Activated naive CD4-positive, alpha-beta T cell (primary cell): Measurements from ENCODE around the gene NINJ2.
"Not testable (repeated sequence)": the region's sequence is repeated elsewhere in the genome, so short reads cannot be mapped to it uniquely, and the experiment has no call there.

Experiments used
- DNase-seq, 4 experiments: peaks; one replicate each; lab custom pipeline; 2025; lab: John Stamatoyannopoulos, UW

Gene NINJ2

DNA sequence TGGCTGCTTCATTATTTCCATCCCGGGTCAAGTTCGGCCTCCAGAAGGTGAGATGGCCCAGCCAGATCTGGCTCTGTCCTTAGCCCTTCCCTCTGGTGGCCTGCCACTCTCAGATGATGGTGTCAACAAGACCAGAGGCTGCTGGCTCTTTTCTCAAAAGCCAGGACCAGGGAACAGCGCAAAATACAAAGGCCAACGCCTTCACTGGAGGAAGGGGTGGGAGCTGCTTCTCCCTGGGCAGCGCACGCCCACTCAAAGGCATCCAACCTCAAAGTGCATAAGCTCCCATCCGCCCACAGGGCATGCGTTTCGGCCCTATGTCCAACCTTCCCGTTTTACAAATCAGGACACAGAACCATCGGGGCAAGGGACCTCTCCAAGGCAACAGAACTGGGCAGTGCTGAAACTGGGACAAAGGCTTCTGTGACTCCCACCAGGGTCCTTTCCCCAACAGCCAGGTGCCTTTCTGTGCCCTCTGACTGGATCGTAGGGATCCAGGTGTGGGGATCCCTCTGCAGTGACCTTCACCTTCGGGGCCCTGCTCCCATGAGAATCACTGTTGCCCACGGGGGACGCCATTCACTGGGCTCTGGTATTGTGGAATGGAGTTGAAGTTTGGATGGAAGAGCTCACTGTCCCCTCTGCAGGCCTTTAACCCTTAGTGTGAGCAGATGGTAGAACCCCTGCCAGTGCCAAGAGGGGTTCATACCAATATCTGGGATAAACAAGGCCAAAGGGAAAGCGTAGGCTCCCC, 76.8 kb downstream of the NINJ2 start:
- no peak for DNase-seq

DNA sequence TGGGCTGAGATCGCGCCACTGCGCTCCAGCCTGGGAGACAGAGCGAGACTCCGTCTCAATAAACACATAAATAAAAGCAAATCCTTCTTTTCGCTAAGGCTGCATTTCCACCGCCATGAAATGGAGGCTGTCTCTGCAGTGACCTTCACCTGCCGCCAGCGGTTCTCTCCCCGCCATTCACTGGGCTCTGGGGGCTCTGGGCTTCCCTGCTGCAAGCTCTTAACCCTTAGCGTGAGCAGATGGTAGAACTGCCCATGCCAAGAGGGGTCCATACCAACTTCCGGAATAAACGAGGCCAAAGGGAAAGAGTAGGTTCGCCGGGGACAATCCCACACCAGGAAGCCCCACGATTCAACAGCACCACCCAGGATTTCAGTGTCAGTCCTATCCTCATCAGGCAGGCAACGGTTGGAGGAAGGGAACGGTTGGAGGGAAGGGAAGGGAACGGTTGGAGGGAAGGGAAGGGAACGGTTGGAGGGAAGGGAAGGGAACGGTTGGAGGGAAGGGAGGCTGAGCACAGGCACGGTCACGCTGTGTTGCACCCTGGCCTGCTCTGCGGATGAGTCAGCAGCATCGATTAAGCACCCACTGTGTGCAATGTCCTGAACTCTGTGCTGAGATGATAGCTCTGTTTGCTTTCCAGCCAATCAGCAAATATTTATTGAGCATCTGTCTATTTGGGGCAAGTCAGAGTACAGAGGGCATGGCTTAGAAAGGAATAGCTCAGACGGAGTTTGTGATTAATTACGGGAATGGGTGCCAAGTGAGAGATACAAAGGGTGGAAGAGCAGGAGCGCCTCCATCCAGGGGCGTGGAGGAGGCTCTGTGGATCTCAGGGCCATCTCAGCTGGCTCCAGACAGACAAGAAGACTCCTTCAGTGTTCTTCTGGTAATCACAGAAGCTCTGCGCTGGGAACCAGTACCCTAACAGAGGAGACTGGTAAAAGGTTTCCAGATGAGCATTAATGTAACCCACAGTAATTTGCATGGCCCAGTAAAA, 77.9 kb downstream of the NINJ2 start:
- no peak for DNase-seq

- DNase-seq, result no peak
Observed at GRCh38 chr12:583251-583869, 79.9 kb downstream of the NINJ2 start.

DNA sequence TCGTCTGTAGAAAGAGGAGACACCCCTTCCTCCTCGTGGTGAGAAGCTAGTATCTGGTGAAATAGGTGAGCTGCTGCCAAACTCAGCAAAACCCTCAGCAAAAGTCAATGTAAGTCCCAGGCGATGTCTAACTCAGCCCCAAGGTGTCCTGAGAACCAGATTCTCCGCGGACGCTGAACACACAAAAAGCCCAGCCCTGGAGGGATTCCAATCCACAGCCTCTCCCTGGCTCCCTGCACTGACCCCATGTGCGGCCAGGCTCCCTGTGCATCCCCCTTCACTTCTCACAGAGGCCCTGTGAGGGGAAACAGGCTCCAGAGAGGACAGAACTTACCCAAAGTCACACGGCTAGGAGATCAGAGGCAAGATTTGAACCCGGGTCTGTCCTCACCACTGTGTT, 81.5 kb downstream of the NINJ2 start:
- DNase-seq, result no peak

DNA sequence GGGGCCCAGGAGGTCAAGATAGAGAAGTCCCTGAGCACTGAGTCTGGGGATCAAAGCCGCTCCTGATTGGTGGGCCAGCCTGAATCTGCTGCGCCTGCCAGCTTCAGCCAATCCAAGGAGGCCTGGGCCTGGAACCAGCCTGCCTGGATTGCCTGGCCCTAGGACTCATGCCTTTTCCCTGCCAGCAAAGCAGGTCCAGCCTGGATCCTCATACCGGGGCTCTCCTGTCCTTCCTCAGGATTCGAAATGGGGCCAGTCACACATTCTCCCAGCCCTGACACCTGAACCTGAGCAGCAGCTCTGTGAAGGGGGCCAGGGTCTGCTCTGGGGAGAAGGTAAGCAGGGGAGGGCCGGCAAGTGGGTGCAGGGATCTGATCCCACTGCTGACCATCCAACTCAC, 81.9 kb downstream of the NINJ2 start:
- DNase-seq, result no peak

DNA sequence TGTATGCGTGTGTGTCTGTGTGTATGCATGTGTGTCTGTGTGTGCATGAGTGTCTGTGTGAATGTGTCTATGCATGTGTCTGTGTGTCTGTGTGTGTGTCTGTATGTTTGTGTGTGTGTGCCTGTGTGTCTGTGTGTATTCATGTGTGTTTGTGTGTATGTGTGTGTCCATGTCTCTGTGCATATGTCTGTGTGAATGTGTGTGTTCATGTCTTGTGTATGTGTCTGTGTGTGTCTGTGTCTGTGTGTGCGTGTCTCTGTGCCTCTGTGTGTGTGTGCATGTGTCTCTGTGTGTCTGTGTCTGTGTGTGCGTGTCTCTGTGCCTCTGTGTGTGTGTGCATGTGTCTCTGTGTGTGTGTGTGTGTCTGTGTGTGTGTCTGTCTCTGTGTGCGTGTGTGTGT, 82.4 kb downstream of the NINJ2 start:
- no peak for DNase-seq

GRCh38 chr12:579420-580110, 83.7 kb downstream of the NINJ2 start:
- no peak for DNase-seq

GRCh38 chr12:578748-579419, 84.4 kb downstream of the NINJ2 start:
- DNase-seq, result no peak

DNA sequence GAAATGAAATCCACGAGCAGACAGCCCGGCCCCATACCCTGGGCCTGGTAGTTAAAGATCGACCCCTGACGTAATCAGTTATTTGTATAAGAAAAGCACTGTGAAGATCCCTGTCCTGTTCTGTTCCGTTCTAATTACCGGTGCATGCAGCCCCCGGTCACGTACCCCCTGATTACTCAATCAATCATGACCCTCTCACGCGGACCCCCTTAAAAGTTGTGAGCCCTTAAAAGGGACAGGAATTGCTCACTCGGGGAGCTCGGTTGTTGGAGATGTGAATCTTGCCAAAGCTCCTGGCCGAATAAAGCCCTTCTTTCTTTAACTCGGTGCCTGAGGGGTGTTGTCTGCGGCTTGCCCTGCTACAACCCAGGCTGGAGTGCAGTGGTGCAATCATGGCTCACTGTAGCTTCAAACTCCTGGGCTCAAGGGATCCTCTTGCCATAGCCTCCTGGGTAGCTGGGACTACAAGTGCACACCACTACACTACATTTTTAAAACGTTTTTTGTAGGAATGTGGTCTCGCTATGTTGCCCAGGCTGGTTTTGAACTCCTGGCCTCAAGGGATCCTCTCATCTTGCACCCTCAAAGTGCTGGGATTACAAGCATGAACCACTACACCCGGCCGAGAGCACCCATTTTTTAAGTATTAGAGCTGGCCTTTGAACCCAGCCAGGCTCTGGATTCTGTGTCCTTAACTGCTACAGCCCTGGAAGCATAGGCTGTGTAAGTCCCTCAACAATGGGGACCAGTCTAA, 85.1 kb downstream of the NINJ2 start:
- DNase-seq, result not testable (repeated sequence)

DNA sequence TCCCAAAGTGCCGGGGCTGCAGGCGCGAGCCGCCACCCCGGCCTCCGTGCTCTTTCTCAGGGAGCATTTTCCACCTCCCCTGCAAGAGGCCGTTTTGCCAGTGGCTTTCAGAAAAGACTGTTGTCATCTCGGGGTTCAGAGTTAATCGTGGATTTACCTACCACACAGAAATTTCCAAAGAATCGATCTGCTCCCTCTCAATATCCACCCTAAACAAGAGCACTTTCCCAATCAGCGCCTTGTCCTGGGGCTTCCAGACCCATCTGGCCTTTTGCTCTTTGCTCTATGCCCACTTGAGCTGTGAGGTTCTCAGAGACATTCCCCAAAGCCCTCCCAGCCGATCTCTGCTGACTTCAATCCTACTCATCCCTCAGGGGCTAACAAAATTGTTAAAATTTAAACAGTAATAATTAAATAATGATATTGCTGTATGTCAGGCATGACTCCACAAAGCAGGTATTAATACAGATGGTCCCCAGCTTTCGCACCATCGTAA, 86.6 kb downstream of the NINJ2 start:
- no peak for DNase-seq

GRCh38 chr12:575948-576614, 87.2 kb downstream of the NINJ2 start:
- DNase-seq, result peak; percentile 63 to 85 (median 80)

DNA sequence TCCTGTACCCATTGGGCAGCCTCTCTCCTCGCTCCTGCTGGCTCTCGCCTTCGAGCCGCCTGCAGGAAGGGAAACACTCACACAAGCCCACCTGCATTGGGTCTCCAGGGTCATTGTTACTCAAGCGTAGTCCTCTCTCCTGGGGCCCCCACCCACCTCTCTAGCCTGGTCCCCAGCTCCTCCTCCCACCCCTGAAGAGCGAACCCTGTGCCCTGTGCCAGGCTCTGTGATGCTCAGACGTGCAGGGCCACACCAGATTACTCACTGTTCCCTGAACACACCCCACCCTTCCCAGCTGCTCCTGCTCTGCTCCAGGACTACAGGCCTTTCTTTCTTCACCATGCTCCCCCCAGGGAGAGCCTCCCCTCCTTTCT, 88.1 kb downstream of the NINJ2 start:
- no peak for DNase-seq

DNA sequence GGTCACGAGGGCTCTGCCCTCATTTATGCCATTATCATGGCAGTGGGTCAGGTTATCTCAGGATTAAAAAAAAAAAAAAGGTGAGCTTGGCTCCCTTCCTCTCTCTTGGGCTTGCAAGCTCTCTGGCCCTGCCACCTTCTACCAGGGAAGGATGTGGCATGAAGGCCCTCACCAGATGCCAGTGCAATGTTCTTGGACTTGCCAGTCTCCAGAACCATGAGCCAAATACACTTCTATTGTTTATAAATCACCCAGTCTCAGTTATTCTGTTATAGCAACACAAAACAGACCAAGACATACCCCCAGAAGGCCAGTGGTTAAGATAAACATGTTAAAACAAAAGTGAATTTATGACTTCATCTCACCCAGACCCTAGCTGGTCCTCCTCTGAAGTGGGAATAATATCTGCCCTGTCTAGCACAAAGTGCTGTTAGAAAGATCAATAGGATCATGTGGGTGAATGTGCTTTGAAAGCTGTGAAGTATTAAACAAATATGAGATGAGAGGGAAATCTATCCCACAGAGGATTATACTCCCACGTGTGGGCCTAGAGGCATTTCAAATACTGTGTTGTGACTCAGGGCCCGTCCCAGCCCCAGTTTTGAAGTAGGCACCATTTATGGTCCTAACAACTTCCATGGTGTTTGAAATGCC, 88.6 kb downstream of the NINJ2 start:
- DNase-seq, result no peak

DNA sequence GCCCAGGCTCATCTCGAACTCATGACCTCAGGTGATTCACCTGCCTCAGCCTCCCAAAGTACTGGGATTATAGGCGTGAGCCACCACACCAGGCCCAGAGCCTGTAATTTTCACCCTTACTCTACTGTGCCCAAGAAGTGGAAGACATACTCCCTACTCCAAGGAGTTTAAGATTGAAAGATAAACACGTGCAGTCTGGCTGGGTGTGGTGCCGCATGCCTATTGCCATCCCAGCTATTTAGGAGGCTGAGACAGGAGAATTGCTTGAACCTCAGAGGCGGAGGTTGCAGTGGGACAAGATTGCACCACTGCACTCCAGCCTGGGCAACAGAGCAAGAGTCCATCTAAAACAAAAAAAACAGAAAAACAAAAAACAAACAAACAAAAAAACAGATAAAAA, 90.0 kb downstream of the NINJ2 start:
- no peak for DNase-seq

DNA sequence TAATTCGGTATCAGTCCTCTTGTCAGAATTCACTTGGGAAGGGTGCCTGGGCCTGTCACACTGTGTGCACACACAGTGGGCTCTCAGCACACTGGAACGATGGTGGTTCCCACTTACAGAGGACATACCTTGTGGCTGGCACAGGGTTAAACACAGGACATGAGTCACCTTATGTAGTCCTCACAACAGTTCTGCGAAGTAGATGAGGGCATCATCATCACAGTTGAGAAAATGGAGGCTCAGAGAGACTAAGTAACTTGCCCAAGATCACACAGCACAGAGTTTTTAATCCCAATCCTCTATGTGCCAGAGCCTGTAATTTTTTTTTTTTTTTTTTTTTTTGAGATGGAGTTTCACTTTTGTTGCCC, 90.7 kb downstream of the NINJ2 start:
- DNase-seq, result no peak

- DNase-seq, result no peak
Observed at GRCh38 chr12:571795-572531, 91.3 kb downstream of the NINJ2 start.

DNA sequence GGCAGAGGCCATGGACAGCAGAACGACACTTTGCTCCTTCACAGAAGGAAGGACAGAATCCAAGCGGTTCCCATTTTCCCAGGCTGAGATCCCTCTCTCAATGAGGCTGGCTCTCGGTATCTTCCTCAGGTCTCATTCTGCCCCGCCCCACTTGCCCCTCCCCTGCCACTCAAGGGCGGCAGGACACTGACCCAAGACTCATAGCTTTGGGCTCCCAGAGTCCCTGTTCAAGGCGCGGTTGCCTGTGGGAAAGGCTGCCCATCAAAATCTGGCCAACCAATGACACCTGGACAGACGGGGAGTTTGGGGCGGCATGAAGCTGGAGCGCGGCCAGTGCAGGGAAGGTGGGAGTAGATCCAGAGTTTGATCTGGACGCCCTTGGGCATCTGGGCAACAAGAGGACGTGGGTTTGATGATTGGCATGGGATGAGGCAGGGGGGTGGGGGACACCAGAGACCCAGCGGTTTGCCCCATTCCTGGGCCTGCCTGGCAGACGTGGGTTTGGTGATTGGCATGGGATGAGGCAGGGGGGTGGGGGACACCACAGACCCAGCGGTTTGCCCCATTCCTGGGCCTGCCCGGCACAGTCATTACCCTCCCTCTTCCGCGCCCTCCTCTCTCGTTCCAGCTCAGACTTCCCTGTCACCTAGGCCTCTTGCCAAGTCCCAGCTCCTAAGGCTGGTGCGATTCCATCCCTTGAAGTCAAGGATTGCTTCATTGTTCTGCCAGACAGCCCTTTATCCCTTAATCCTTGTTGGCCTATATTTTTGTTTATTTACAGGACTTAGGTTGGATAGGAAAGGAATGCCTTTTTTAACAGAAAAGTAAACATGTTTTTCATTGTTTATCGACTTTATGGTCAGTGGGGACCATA, 92.1 kb downstream of the NINJ2 start:
- DNase-seq, result no peak

DNA sequence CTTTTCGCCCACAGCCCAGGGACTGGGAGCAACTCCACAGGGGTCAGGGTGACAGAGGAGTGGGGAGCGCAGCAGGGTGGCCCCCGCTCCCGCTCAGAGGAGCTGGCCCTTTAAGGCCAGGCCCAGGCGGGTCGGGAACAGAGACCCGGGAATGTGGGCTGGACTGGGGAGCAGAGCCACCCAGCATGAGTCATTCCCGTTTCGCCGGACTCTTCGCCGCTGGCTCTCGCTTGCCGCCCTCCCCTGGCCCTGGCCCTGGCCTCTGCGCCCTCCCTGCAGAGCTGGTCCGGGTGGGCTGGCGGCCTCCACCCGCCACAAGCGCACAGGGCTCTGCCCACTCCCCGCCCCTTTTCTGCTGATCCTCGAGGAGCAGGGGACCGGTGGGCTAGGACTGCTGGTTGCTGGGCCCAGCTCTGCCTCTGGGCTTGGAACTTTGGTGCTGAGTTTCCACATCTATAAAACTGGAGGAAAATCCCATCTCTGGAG, 92.8 kb downstream of the NINJ2 start:
- DNase-seq, result no peak
